HTR-8/SVneo (cell line): ENCODE measurements around the gene NCMAP.

ENCODE experiments used
- DNase-seq: peaks from one replicate; pipeline ENCODE4 v3.0.0; 2011; ENCODE audit warnings: low spot score, mixed read lengths; ENCODE audit not compliant: insufficient read length
- FAIRE-seq: peaks from 2 replicates; lab custom pipeline; 2011; peaks lifted over from hg19 to GRCh38; lab: Jason Lieb, UNC

Gene NCMAP

DNA sequence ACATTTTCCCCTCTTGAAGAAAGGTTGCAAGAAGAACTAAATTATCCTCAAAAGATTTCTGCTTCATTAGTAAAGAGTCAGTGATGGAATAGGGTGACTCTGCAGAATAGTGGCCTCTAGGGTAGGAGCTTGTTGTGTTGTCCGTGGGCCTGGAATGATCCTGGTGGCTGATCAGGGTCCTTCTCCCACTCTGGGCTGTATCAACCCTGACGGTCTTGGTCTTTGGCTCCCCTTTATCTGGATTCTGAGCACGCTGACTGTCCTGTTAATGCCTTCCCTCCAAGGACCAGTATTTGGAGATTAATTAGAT lies 50.4 kb downstream of the NCMAP start:
- DNase-seq (no peak), FAIRE-seq (no peak)

DNA sequence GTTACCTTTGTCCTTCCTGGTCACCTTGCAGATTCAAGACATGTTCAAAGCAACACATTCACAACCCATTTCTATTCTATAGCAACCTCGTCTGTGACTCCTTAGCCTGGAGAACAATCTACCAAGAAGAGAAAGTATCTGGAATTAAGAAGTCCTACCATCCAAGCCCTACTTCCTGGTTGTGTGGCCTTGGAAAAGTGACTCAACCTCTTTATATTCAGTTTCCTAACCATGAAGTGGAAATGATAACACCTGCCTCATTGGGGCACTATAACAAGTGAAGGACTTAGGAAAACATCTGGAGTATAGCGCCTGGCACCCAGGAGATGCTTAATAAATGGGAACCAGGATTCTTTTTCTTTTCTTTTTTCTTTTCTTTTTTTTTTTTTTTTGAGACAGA lies 50.7 kb downstream of the NCMAP start:
- DNase-seq (no peak), FAIRE-seq (no peak)

DNA sequence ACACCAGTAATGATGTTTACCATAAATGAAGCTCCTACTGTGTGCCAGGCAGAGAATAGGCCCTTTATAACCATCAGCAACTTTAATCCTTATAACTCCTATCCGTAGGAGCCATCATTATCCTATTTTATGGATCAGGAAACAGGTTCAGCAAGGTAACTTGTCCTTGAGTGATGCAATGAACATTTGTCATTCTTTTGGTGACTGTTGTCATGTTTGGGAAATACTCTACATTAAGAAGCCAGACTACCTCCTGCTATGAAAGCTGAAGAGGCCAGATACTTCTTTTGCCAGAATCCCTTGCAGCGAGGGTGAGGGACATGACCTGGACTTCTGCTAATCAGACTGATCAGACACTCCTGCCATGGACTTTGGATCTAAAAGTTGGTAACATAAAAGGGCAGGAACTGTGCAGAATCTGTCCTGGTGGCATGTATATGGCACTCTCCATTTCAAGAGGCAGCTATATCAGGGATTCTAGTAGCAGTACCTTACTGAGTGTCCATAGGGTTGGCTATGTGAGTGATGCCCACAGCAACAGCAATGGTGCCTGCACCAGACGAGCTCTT lies 54.1 kb downstream of the NCMAP start:
- no peak for DNase-seq
- FAIRE-seq = no peak

DNA sequence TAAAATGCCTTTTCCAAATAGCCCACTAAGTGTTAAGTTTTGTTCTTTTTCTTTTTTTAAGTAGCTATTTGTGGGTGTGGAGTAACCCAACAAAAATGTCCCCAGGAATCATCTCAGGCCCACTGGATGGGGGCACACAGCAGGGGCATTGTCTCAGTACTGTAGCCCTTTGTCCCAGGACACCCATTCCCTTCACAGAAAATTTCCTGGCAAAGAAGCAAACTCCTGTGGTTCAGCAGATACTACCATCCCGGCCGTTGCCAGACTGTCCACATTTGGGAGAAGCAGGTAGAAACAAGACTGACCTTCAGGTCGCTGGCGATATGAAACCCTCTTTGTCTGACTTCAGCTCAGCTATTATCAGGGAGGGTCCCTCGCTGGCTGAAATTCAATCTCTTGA lies 63.5 kb downstream of the NCMAP start:
- no peak for FAIRE-seq
- DNase-seq = no peak

DNA sequence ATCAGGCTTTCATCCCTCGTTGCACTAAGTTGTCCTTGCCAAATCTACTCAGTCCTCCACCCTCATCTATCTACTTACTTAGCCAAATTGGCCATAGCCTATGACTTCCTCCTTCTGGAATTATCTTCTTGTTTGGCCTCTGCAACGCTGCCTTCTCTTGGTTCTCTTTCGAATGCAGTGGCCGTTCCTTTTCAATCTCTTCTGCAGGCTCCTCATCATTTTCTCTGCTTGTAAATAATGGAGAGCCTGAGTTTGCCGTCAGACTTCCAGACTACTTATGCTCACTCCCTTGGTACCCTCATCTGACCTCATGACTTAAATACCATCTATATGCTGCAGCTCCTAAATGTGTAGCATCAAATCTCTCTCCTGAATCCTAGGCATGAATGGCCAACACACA lies 64.8 kb downstream of the NCMAP start:
- no peak for DNase-seq
- FAIRE-seq = no peak

DNA sequence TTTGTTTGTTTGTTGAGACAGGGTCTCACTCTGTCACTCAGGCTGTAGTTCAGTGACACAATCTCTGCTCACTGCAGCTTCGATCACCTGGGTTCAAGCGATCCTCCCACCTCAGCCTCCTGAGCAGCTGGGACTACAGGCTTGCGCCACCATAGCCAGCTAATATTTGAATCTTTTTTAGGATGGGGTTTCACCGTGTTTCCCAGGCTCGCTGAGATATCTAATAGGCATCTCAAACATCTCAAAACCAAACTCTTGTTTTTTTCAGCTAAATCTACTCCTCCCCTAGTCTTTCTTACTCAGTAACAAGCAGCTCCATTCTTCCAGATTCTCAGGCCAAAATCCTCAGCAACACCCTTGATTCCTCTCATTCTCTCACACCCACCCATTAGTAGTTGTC lies 65.2 kb downstream of the NCMAP start:
- FAIRE-seq (no peak), DNase-seq (no peak)

DNA sequence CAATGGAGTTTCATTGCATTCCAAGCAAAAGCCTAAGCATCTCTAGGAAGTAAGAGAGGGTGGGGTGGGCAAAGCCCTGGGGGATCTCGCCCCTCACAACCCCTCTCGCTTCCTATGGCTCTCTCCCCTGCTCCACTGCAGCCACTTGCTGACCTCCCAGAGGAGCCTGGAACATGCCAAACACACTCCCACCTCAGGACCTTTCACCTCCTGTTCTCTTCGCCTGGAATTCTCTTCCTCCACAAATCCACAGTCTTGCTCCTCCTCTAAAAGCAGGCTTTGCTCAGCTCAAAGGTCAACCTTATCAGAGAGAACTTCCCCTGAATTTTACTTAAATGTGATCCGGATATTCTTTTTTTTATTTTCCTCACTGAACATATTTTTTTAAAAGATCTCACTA lies 66.3 kb downstream of the NCMAP start:
- DNase-seq (no peak), FAIRE-seq (no peak)

DNA sequence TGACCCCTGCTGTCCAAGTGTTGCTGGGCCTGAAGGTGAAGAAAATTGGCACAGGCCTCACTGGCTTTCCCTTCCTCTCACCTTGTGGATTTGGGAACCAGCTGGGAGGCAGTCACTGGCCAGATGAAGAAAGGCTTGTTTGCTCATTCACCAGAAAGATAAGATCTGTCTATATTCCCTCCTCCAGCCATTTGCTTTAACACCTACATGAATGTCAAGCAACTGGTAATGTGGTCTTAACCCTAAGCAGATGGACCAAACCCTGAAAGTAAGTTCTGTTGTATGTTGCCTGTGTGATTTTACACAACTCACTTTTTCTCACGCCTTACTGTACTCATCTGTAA lies 76.9 kb downstream of the NCMAP start:
- no peak for FAIRE-seq
- DNase-seq = no peak

DNA sequence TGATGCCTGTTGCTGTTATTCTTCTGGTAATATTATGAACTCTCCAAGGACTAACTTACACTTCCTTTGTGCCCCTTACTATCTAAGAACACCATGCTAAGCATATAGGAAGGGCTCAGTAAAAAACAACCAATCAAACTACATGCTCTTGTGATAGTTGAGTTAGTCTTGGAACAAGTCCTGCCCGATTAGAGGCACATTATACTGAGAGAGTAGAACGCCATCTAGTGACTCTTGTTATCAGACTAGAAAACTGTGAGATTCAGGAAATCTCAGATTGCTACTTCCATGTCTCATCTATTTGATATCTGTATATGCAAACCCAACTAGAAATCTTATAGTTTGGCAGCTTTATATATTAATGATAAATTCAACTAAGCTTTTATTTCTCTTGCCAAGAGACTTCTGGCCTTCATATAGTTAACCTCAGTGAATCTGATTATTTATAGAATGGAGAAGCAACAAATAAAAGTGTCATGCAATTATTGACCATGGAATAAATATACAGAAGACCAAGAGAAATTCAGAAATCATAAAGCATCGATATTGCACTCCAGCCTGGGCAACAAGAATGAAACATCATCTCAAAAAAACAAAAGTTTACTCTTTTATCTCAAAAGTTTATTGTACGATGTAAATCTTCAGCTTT lies 79.4 kb downstream of the NCMAP start:
- peak; percentile 68 for DNase-seq
- no peak for FAIRE-seq

DNA sequence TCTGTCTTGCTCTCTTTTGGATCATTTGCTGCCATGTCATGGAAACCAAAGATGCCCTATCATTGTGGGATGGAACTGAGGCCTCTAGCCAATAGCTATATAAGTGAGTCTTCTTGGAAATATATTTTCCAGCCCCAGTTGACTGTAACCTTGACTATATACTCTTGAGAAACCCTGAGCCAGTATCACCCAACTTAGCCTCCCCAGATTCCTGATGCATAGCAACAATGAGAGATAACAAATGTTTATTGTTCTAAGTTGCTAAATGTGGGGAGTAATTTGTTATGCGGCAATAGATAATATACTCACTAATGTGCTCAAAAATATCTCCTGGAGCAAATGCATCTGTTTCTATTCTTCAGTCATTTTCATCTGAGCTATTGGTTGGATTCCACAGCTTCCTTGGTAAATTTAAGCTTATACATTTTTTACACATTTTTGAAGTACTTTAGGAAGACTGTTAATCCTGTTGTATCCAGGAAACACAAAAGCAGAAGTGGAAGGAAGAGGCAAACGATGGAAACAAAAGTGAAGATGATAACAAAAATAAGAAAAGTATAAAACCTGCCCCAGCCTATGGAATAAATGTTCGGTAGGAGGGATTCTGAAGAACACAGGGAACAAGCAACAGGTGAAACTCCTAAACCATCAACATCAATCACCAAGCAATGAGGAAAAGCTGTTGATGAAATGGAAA lies 80.9 kb downstream of the NCMAP start:
- DNase-seq (no peak), FAIRE-seq (no peak)

DNA sequence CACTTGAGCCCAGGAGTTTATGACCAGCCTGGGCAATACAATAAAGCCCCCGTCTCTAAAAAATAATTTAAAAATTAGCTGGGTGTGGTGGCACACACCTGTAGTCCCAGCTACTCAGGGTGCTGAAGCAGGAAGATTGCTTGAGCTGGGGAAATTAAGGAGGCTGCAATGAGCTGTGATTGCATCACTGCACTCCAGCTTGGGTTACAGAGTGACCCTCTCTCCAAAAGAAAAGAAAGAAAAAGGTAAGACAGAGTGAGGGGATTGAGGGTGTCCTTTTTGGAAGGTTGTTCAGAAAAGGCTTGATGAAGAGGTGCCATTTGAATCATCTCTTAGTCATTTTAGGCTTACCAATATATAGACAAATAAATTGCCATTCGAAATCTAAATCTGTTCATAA lies 83.2 kb downstream of the NCMAP start:
- DNase-seq = no peak
- FAIRE-seq = no peak

DNA sequence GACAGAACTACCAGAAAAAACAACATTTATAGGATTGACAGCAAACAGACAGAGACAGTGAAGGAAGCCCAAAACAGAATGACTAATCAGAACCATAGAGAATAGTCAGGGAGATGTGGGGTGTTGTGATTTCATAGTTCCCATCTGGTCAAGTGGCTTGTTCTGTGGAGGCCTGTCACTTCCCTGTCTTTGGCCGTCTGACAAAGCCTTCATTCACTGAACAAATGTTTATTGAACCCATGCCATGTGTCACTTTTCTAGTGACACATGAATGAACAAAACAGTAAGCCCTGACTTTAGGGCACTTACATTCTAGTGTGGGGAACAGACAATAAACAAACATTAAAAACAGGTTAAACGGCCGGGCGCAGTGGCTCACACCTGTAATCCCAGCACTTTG lies 84.0 kb downstream of the NCMAP start:
- FAIRE-seq (no peak), DNase-seq (no peak)

DNA sequence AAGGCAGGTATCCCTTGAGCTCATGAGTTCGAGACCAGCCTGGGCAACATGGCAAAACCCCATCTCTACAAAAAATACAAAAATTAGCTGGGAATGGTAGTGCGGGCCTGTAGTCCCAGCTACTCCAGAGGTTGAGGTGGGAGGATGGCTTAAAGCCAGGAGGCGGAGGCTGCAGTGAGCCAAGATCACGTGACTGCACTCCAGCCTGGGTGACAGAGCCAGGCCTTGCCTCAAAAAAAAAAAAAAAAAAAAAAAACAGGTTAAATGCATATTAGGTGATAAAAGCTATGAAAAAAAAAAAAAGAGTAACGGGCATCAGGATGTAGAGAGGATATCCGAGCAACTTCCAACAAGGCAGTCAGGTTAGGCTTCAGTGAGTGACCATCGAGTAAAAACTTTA lies 84.4 kb downstream of the NCMAP start:
- FAIRE-seq (no peak), DNase-seq (no peak)

DNA sequence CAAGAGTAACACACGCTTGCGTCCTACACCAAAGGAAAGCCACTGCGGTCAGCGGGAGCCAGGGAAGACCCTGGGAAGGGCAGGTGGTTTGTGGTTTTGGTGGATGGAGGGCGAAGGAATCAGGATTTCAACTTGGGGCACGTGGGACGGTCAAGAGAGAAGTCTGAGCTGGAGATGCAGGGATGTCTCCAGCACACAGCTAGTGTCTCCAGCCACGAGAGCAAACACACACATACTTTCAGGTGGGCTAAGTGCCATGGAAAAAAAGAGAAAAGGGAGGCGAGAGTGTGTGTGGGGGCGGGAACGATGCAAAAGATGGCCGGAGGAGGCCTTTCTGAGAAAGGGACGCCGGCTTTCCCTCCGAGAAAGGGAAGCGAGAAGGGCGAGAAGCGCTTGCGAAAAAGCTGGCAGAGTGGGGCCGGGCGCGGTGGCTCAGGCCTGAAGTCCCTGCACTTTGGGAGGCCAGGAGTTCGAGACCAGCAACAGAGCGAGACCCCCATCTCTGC lies 85.8 kb downstream of the NCMAP start:
- no peak for FAIRE-seq
- no peak for DNase-seq

DNA sequence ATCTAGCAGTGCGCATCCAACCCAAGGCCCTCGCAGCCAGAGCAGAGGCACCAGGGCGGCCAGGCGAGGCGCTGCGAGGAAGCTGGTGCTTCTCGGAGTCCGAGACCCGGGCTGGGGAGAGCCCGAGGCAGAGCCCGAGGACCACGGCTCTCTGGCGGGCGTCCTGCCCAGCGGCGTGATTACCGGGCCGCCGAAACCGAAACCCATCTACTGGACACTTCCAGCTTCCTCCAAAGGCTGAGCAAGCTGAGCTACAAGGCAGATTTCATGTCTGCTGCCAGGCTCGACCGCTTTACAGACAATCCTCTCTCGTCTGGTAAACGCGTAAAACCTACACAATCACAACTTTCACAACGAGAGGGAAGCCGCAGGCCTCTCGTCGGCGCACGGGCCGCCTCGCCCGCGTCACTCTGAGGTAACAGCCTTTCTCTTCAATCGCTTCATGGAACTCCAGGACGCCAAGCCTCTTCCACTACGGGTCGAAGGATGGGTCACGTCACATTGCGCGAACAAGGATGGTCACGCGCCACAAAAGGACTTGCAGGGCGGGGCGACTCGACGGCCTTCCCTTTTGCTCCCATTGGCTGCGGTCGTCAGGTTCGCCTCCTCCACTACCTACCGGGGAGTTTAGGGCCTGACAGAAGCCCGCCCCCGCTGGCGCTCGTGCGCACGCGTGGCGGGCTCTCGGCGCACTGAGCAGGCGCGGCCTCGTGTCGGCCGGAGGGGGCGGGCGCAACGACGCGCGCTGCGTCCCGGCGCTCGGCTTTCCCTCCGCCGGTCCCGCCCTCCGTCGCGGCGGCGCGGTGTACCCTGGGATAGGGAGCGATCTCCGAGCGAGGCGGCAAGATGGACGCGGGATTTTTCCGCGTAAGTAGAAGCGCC lies 86.8 kb downstream of the NCMAP start, which contains the start of gene SRRM1:
Gene SRRM1 (plus strand): TSS at position 822 of the 882 bp plus-strand sequence. CDS start 25 bp downstream, at position 847.
- peak; percentile 95 for FAIRE-seq

DNA sequence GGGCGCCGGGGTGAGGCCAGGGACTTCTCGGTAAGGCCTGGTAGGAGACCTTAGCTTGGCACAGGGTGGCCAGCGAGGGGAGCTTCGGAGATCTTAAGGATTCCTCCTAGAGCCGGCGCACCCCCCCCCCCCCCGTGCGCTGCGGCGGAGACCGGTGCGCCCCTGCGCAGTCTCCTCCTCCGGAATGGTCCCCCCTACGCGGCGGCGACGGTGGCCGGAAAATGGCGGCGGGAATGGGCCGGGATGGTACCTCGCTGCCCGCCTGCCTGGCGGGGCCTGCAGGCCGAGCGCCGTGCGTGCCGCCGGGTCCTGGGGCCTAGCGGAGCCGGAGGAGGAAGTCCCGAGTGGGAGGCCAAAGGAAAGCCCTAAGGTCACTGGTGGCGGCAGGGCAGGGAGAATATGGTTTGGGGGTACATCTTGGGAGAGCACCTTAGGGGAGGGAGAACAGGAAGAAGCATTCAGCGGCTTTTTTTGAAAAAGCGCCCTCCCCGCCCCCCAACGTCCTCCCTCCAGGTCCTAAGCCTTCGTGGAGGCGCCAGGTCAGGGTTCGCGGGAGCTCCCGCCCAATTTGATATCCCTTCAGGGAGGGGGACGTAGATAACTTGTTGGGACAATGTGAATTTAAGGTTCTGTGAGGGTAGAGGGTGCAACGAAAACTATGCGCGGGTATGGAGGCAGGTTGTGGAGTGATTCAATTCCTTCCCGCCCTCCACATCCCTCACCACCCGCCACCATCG lies 87.6 kb downstream of the NCMAP start:
- no peak for FAIRE-seq
- peak; percentile 22 for DNase-seq

More for the DNA sequence above, 86.8 kb downstream of the NCMAP start, which contains the start of gene SRRM1:
- peak; percentile 95 for DNase-seq

DNA sequence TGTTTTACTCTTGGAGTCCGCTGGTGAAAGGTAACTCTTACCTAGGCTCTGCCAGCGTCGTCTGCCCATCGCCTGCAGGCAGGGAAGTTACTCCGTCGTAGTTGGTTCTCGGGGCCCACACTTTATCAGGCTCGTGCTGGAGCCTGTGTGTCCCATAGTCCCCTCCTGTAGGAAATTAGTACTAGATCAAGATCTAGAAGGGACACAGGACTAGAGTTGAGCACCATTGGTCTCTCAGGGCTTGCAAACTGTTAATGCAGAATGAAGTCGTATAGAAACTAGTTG lies 88.2 kb downstream of the NCMAP start:
- FAIRE-seq = no peak
- DNase-seq = no peak

DNA sequence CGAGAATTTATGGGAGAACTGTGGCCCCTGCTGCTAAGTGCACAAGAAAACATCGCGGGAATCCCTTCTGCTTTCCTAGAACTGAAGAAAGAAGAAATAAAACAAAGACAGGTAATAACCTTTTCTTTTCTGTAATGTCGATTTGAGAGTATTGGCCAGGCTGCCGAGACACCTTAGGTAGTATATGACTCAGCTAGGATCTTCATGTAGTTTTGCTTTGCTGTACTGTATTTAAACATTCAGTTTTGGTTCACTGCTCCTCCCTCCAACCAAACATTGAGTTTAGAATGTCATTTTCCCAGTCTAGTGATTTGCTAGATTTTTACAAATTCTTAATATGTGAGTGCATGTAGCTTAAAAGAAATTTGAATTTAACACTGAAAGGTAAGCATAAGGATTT lies 93.0 kb downstream of the NCMAP start:
- DNase-seq (no peak), FAIRE-seq (no peak)

DNA sequence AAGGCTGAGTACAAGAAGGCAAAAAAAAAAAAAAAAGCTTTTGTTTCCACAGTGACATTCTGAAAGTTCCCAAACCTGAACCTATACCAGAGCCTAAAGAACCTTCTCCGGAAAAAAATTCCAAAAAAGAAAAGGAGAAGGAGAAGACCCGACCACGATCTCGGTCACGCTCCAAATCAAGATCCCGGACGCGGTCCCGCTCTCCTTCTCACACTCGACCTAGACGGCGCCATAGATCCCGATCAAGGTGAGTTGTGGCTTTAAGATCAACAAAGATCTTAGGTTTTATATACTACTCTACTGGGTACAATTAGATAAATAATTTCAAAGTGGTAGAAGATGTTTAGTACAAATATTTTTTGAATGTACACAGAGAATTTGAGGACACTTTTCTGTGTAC lies 96.5 kb downstream of the NCMAP start:
- DNase-seq = no peak
- no peak for FAIRE-seq

DNA sequence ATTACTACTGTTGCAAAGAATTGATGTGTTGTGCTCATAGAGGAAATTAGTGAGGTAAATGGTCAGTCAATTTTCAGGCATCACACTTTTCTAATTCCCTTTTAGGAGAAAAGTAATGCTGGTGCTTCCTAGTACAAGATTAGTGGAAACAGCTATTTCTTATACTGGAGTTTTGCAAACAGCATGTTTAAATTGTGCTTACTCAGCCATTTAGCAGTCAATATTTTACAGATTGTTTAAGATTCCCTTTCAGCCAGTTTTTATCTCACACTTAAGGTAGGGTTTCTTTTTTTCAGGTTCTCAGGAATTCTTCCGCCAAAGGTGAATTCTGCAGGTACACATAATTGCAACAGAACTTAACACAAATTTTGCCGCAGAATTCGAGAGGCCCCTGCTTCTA lies 98.1 kb downstream of the NCMAP start:
- FAIRE-seq = no peak
- DNase-seq = no peak
